IPS DF 6.9 (cell line): Measurements from ENCODE around the gene ELAC1.

Source experiments
- DNase-seq: peaks from one replicate; pipeline ENCODE4 v3.0.0-alpha.2; 2013; ENCODE audit warnings: low read depth, low spot score
- H3K27ac ChIP-seq: one replicate; pipeline ENCODE4 v1.5.1; 2013; ENCODE audit warnings: low read length, control low read depth
- H3K27me3 ChIP-seq: 2 replicates; pipeline ENCODE4 v1.6.1; 2013; ENCODE audit warnings: mild to moderate bottlenecking, low read length; ENCODE audit not compliant: control insufficient read depth, insufficient read depth
- H3K36me3 ChIP-seq: 2 replicates; pipeline ENCODE4 v1.6.1; 2013; ENCODE audit warnings: low read length; ENCODE audit not compliant: control insufficient read depth, insufficient read depth
- H3K4me1 ChIP-seq: 2 replicates; pipeline ENCODE4 v1.6.1; 2013; ENCODE audit warnings: low read length; ENCODE audit not compliant: control insufficient read depth, insufficient read depth
- H3K4me3 ChIP-seq: 2 replicates; pipeline ENCODE4 v1.5.1; 2013; ENCODE audit warnings: mild to moderate bottlenecking, low read length
- H3K9me3 ChIP-seq: 2 replicates; pipeline ENCODE4 v1.6.1; 2013; ENCODE audit warnings: low read length, inconsistent platforms; ENCODE audit not compliant: control insufficient read depth, insufficient read depth
- WGBS: extraction: QIAGEN DNeasy Blood & Tissue Kit; methylation state at CpG from one replicate; pipeline ENCODE4 v1.1.7; 2013; ENCODE audit warnings: mixed read lengths, missing lambda C conversion rate; ENCODE audit not compliant: insufficient read length, insufficient coverage; 5-methylcytosine and 5-hydroxymethylcytosine counted together

The ELAC1 gene

GRCh38 chr18:51017140-51017879 lies 49.5 kb downstream of the ELAC1 start:
- DNase-seq: no peak
- no CpG with 5 or more reads among the region's 8 CpGs for WGBS

DNA sequence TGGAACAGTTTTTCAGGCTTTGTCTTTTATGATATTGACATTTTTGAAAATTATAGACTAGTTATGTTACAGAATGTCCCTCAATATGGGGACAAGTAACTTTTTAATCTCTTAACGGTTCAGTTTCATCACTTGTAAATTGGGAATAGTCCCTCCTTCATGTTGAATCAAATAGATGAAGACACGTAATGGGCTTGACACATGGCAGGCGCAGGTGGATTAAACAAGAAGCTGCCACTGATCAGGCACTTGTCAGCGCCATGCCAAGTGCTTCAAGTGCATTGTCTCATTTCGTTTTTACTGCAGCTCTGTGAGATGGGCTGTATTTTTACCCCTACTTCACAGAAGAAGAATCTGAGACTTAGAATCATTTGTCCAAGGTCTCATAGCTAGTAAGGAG lies 52.7 kb downstream of the ELAC1 start:
- DNase-seq: no peak
- peaks cover 5% of the 10 kb centered on the region; the same call in 1 of the 2 replicates for H3K4me1 ChIP-seq
- H3K4me3 ChIP-seq: no peak overlapping the region
- no peaks in the 10 kb centered on the region for H3K9me3 ChIP-seq
- no CpG with 5 or more reads among the region's 5 CpGs for WGBS
- no peaks in the 10 kb centered on the region for H3K36me3 ChIP-seq
- no peaks in the 10 kb centered on the region for H3K27me3 ChIP-seq
- no peak overlapping the region for H3K27ac ChIP-seq

More at GRCh38 chr18:51017140-51017879, 49.5 kb downstream of the ELAC1 start:
- H3K36me3 ChIP-seq: no peaks in the 10 kb centered on the region
- H3K27me3 ChIP-seq: no peaks in the 10 kb centered on the region
- H3K9me3 ChIP-seq: no peaks in the 10 kb centered on the region
- H3K4me1 ChIP-seq: peaks cover 5% of the 10 kb centered on the region; the same call in 1 of the 2 replicates
- no peak overlapping the region for H3K27ac ChIP-seq
- no peak overlapping the region for H3K4me3 ChIP-seq

DNA sequence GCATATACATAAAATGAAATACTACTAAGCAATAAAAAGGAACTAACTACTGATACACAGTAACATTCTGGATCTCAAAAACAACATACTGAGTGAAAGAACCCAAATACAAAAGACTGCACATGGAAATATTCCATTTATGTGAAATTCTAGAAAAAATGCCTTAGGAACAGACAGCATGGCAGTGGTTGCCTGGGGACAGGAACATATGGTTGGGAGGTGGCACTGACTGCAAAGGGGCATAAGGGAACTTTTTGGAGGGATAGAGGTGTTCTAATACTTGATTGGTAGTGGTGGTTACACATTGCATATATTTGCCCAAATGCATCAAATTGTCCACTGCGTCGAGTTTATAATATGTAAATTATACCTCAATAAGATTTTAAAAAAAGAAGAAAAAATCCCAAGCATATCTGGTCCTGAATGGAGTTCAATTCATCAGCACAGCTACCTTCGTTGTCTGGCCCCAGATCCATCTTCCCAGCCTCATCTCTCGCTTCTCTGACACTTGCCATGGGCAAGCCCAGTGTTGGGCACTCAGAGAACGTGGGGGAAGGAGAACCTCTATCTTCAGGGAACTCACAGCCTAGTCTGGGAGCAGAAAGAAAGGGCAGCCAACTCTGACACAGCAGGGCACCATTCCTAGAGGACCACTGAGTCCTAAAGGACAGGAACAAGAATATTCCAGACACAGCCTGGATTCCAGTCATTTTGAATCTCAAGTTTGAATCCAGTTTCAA lies 53.6 kb downstream of the ELAC1 start:
- no peaks in the 10 kb centered on the region for H3K36me3 ChIP-seq
- H3K9me3 ChIP-seq: no peaks in the 10 kb centered on the region
- peaks cover 5% of the 10 kb centered on the region; the same call in 1 of the 2 replicates for H3K4me1 ChIP-seq
- H3K4me3 ChIP-seq: no peak overlapping the region
- no peak for DNase-seq
- H3K27ac ChIP-seq: no peak overlapping the region
- WGBS: no CpG with 5 or more reads among the region's 5 CpGs
- no peaks in the 10 kb centered on the region for H3K27me3 ChIP-seq

DNA sequence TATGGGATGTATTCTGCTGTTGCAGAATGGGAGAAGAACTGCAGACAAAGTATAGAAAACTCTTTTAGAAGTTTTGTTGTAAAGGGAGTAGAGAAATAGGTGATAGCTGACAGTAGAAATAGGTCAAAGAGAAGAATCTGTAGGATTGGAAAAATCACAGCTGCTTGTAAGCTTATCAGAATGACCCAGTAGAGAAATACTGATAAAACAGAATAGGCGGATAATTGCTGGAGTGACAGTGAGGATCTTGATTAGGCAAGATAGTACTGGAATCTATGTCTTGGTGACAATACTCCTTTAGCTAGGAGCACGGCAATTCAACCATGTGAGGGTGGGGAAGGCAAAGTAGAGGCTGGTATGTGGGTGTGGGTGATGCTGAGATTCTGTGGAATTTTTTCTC lies 57.7 kb downstream of the ELAC1 start:
- Histone ChIP-seq H3K4me1 (peaks cover 3% of the 10 kb centered on the region; the same call in 1 of the 2 replicates), H3K27ac (no peak overlapping the region), H3K27me3 (no peaks in the 10 kb centered on the region), H3K4me3 (no peak overlapping the region), H3K9me3 (no peaks in the 10 kb centered on the region), H3K36me3 (no peaks in the 10 kb centered on the region)
- no peak for DNase-seq
- no CpG with 5 or more reads among the region's 2 CpGs for WGBS

DNA sequence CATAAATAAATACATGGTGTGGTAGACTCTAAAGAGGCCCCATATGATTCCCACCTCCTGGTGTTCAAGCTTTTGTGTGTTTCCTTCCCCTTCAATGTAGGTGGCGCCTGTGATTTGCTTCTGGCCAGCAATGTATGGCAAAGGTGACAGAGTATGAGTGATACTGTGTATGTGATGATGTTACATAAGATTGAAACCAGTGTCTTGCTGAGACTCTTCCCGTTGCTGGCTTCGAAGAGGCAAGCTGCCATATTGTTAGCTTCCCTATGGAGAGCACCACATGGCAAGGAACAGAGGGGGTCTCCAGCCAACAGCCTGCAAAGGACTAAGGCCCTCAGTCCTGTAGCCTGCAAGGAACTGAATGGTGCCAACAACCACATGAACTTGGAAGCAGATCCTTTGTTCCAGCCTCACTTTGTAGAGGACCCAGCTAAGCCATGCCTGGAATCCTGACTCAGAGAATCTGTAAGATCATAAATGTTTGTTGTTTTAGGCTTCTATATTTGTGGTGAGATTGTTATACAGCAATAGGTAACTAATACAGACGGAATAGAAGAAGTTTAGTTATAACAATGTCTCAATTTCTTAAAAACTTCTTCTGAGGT lies 60.5 kb downstream of the ELAC1 start:
- Histone ChIP-seq H3K4me1 (peaks cover 3% of the 10 kb centered on the region; the same call in 1 of the 2 replicates), H3K4me3 (no peak overlapping the region), H3K27me3 (no peaks in the 10 kb centered on the region), H3K27ac (no peak overlapping the region), H3K9me3 (no peaks in the 10 kb centered on the region), H3K36me3 (no peaks in the 10 kb centered on the region)
- DNase-seq: no peak
- no CpG with 5 or more reads among the region's 4 CpGs for WGBS

- no peak overlapping the region for H3K27ac ChIP-seq
- H3K4me1 ChIP-seq: peaks cover 3% of the 10 kb centered on the region; the same call in 1 of the 2 replicates
- no peaks in the 10 kb centered on the region for H3K36me3 ChIP-seq
- peak overlapping the region; percentile 41; the same call in 1 of the 2 replicates for H3K4me3 ChIP-seq
- no peak for DNase-seq
- H3K9me3 ChIP-seq: no peaks in the 10 kb centered on the region
- no peaks in the 10 kb centered on the region for H3K27me3 ChIP-seq
- WGBS: no CpG with 5 or more reads among the region's 10 CpGs
Observed at GRCh38 chr18:51029378-51029693, 61.5 kb downstream of the ELAC1 start.

DNA sequence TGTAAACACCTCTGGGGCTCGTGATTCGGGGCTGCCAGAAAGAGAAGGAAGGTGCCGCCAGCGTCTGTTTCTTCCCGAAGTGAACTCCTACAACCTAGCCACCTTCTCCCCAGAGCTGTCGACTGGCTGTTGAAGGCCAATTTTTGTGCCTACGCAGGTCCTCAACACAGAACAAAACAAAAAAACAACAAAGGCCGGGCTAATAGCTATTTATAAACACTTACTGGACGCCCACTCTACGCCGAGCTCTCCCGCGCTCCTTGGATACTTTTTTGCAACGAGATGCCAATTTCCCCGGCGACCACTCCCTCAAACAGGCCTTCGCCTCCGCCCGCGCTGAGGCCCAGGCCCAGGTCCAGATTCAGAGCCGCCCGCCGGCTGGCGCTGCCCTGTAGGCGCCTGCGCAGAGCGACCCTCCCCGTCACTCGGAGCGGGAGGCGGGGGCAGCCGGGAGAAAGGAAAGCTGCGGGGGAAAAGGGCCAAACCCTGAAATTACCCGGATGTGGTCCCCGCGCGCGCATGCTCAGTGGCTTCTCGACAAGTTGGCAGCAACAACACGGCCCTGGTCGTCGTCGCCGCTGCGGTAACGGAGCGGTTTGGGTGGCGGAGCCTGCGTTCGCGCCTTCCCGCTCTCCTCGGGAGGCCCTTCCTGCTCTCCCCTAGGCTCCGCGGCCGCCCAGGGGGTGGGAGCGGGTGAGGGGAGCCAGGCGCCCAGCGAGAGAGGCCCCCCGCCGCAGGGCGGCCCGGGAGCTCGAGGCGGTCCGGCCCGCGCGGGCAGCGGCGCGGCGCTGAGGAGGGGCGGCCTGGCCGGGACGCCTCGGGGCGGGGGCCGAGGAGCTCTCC lies 62.1 kb downstream of the ELAC1 start, which contains the start of gene SMAD4:
Gene SMAD4, plus strand, starts transcription at position 520 of the 843 bp plus-strand sequence. CDS start 16,834 bp downstream, outside the sequence.
- Histone ChIP-seq H3K4me1 (peaks cover 3% of the 10 kb centered on the region; the same call in 1 of the 2 replicates), H3K27ac (no peak within 1 kb of the TSS), H3K4me3 (peak within 1 kb of the TSS; percentile 95; the same call in 1 of the 2 replicates), H3K9me3 (no peaks in the 10 kb centered on the region), H3K36me3 (no peaks in the 10 kb centered on the region), H3K27me3 (no peaks in the 10 kb centered on the region)
- peak; percentile 87 for DNase-seq
- no CpG with 5 or more reads among the region's 79 CpGs for WGBS

GRCh38 chr18:51030537-51031258 lies 62.9 kb downstream of the ELAC1 start:
- DNase-seq: no peak
- Histone ChIP-seq H3K36me3 (no peaks in the 10 kb centered on the region), H3K4me1 (peaks cover 3% of the 10 kb centered on the region; the same call in 1 of the 2 replicates), H3K27me3 (no peaks in the 10 kb centered on the region), H3K27ac (no peak overlapping the region), H3K4me3 (peak overlapping the region; percentile 95; the same call in 1 of the 2 replicates), H3K9me3 (no peaks in the 10 kb centered on the region)
- no CpG with 5 or more reads among the region's 66 CpGs for WGBS

GRCh38 chr18:51032193-51032592 lies 64.4 kb downstream of the ELAC1 start:
- Histone ChIP-seq H3K27me3 (no peaks in the 10 kb centered on the region), H3K27ac (no peak overlapping the region), H3K4me3 (no peak overlapping the region), H3K36me3 (no peaks in the 10 kb centered on the region), H3K9me3 (no peaks in the 10 kb centered on the region), H3K4me1 (peaks cover 3% of the 10 kb centered on the region; the same call in 1 of the 2 replicates)
- WGBS: no CpG with 5 or more reads among the region's 5 CpGs
- no peak for DNase-seq
